GM19468 (cell line): ENCODE measurements around the gene SPRR3.

Source experiments
- ATAC-seq: cut with Tn5 transposase; IDR thresholded peaks from one replicate; pipeline ENCODE4 v1.9.1; 2021; ENCODE audit warnings: mild to moderate bottlenecking, moderate library complexity, moderate number of reproducible peaks; ENCODE audit not compliant: unreplicated experiment; ENCODE audit errors: extremely low read depth

The SPRR3 gene

GRCh38 chr1:153040950-153041631, 39.5 kb downstream of the SPRR3 start, which contains the start of gene SPRR2D:
Gene SPRR2D, minus strand, starts transcription at chr1:153041120. Its CDS starts 774 bp downstream, at chr1:153040346.
- no peak for ATAC-seq

- no peak for ATAC-seq
Measured at GRCh38 chr1:153049211-153049610, 47.7 kb downstream of the SPRR3 start.
